22Rv1 (cell line): ENCODE results near the gene COLQ.
A peak's percentile ranks its signal among the peaks of the same experiment; 100 is the strongest.

ENCODE experiments used
- H3K27ac ChIP-seq: fragments of 450-650 bp; 2 replicates; pipeline ENCODE4 v1.5.1; 2017
- CTCF ChIP-seq: fragments of 450-650 bp; IDR thresholded peaks from 2 replicates; pipeline ENCODE4 v1.5.1; 2017; ENCODE audit warnings: mild to moderate bottlenecking
- ZFX ChIP-seq: fragments of 450-650 bp; IDR thresholded peaks from 2 replicates; pipeline ENCODE4 v1.6.1; 2017; ENCODE audit warnings: antibody characterized with exemption, borderline replicate concordance

The COLQ gene

DNA sequence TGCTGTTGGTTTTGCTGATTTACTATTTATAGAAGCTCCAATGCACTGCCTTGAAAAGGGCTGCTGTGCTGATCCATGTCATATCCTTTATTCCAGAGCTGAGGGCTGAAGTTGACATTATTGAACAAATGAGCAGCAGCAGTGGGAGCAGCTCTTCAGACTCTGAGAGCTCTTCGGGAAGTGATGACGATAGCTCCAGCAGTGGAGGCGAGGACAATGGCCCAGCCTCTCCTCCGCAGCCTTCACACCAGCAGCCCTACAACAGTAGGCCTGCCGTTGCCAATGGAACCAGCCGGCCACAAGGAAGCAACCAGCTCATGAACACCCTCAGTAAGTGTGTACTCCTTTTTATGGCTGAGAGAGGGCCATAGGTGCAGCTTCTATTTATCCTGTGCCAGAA lies 85.3 kb downstream of the COLQ start:
- H3K27ac ChIP-seq, result no peak overlapping the region
- TF ChIP-seq ZFX, result no peak

DNA sequence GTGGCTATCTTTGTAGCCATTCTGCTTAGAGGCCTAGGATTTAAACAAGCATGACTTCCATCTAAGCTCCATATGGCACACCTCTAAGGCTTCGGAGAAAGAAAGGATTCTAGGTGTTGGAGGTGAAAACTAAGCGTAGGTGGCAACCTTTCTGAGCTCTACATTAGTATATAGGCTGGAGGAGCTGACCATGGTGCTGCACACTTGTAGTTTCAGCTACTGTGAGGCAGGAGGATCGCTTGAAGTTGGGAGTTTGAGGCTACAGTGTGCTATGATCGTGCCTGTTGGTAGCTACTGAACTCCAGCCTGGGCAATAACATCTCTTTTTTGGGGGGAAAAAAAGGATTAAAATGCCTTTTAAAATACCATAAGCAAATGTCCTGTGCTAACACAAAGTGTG lies 86.8 kb downstream of the COLQ start:
- TF ChIP-seq CTCF (no peak), ZFX (no peak)
- H3K27ac ChIP-seq, result no peak overlapping the region

DNA sequence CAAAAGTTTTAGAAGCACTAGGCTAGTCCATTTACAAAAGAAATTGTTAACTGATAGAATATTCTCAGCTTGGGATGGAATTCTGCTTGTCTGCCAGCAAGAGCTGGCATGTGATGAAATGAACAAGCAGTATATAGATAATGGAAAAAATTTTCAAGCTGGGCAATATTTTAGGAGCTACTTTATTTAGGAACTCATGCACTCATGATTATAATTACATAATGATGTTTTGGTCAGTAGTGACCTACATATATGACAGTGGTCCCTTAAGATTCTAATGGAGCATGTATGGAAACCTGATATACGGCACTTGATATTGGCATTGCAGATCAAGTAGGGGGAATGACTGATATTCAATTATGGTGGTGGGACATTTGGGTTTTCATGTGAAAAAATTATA lies 88.0 kb downstream of the COLQ start:
- TF ChIP-seq CTCF (no peak), ZFX (no peak)
- H3K27ac ChIP-seq, result no peak overlapping the region

DNA sequence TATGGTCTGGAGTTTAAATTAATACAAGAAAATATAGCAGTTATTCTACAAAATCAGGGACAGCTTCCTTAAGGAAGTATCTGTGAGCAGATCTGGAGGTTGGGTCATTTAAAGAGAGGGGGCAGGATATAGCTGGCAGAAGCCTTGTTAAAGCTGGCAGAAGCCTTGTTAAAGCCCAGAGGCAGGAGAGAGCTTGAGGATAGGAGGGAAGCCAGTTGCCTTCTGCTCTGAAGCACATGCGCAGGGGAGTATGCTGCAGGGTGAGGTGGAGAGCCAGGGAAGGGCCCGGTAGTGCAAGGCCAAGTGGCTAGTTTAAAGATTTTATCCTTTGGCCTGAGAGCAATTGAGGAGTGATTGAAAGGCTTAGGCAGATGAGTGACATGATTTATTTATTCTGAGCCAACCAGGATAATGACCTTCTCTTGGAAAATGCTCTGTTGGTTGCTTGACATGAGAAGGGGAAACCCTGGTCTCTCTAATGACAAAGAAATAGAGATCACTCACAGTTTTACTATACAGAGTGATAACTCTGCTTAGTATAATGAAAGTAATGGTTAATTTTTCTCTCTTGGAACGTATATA lies 90.2 kb downstream of the COLQ start:
- H3K27ac ChIP-seq, result no peak overlapping the region
- no peak for TF ChIP-seq CTCF
- no peak for TF ChIP-seq ZFX

GRCh38 chr3:15430624-15431023 lies 90.9 kb downstream of the COLQ start:
- no peak for TF ChIP-seq ZFX

GRCh38 chr3:15429080-15429479 lies 92.4 kb downstream of the COLQ start:
- no peak for TF ChIP-seq ZFX
- no peak for TF ChIP-seq CTCF
- no peak overlapping the region for H3K27ac ChIP-seq

More at GRCh38 chr3:15430624-15431023, 90.9 kb downstream of the COLQ start:
- H3K27ac ChIP-seq, result no peak overlapping the region

GRCh38 chr3:15428539-15428938 lies 93.0 kb downstream of the COLQ start:
- no peak overlapping the region for H3K27ac ChIP-seq
- no peak for TF ChIP-seq CTCF
- TF ChIP-seq ZFX, result no peak

- TF ChIP-seq ZFX, result no peak
- no peak for TF ChIP-seq CTCF
- peak overlapping the region; percentile 60 for H3K27ac ChIP-seq
Measured at GRCh38 chr3:15427981-15428380, 93.5 kb downstream of the COLQ start.
